Measurements from ENCODE around the gene PQBP1.

The PQBP1 gene

DNA sequence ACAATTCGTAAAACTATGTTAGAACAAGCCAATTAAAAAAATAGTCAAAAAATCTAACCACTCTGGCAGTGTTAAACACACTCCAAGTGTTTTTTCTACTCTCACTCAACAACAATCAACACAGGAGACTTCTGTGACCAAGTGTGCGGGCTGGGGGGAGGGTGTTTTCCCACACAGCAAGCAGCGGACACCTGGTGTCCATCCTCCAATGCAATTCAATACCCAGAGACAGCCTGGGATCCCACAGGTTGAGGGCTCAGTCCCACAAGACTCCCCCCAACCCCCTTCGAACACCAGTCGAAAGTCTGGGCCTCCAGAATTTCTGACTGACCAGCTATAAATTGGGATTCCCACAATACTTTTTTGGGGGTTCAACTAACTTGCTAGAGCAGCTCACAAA is 29.4 kb downstream of the PQBP1 start:
- no peak for DNase-seq

GRCh38 chrX:48927736-48928382 is 30.1 kb downstream of the PQBP1 start:
- no peak for DNase-seq

- DNase-seq, result no peak
Observed at GRCh38 chrX:48933757-48934156, 36.0 kb downstream of the PQBP1 start.

DNA sequence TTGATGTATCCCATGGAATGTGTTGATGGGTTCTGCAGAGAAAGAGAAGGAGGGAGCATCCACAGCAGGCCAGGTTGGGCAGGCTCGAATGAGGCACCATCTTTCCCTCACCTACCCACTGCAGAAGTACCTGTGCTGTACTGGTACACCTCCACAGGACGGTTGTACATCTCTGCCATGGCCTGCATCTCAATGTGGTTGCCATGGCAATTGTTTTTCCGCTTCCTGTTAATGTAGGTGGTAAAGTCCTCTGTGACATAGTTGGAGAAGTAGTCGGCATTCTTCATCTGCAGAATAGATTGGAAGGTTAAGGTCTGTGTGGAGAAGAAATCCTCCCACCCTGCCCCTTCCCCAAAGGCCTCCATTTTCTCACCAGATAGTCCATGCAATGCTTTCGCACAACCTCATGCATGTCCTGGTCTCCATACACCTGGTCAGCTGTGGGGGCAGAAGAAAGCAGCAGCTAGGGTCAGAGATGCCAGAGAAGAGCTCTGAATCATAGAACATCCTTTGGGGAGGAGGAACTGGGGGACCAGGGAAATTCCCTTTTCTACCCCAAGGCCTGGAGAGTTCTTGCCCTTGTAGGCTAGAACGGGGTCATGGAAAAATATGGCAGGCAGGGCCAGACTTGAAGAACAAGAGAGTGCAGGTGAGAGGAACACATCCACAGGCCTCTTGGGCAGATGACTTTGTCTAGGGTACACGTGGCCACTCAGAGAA is 37.0 kb downstream of the PQBP1 start:
- no peak for DNase-seq

- no peak for DNase-seq
Observed at GRCh38 chrX:48935301-48935670, 37.6 kb downstream of the PQBP1 start.

GRCh38 chrX:48936429-48937053 is 38.8 kb downstream of the PQBP1 start:
- DNase-seq, result no peak

GRCh38 chrX:48937054-48937907 is 39.6 kb downstream of the PQBP1 start:
- no peak for DNase-seq

DNA sequence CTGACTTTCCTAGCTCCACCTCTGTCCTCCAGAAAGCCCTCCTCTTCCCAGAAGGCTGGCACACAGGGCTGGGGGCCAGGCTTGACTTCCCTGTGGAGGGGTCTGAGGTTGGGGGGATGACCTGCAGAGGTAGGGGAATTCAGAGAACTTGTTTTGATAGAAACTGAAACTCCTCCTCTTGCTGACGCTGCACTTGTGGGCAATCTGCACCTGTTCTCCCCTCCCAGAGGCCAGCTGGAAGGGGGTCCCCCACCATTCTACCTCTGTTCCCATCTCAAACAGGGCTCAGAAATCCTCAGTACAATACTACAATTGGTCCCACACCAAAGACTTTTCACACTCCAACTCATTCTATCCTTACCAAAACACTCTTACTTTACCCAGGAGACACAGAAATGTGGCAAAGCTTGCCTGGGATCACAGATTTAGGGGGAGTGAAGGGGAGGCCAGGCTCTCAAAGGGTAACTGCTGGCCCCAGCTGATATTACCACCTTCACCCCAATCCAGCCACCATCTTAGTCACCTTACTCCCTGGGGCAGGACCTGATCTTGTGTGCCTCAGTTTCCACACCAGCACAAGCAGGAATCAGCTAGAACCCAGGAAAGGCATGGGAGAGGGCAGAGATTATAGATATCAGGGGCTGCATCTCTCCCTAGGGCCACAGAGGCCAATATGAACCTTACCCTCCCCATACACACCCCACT is 41.1 kb downstream of the PQBP1 start:
- DNase-seq, result no peak

- no peak for DNase-seq
Observed at GRCh38 chrX:48939524-48940228, 41.9 kb downstream of the PQBP1 start.

DNA sequence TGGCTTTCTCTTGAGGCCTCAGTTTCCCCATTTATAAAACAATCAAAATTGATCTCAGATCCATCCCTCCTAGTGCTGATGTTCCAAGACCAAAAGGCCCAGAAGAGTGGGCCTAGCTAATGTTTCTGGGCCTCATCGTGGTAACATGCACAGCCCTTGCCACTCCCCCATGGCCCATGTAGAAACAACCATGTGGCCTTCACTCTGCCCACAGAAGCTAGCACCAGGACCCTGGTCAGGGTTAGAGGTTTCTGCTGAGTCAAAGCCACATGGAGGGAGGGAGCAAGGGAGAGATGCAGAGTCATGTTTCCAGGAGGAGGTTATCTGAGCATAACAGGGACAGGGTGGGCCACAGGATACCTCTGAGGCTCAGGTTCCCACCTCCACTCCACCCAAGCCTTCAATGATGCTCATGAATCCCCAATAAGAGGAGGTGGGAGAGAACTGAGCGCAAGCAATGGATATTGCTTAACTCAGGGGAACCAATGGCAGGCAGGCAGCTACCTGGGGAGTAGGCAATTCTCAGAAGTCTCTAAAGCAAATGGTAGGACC is 42.8 kb downstream of the PQBP1 start:
- DNase-seq, result no peak

DNA sequence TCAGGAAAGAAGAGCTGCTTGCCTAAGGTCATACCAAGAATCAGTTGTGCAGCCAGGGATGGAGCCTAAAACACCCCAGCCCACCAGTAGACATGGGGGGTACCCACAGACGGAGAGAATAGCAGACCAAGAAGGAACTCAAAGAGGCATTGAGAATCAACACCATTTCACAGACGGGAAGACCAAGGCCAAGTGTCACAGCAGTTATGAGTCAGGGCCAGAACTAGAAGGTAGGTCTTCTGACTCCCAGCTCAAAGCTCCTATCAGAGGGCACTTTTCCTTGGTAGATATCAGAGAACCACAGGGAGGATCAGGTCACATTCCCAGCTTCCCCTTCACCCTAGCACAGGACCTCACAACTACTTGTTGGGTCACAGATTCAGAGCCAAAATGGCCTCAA is 45.2 kb downstream of the PQBP1 start:
- no peak for DNase-seq

- DNase-seq, result no peak
Observed at GRCh38 chrX:48945517-48946348, 48.0 kb downstream of the PQBP1 start.

DNA sequence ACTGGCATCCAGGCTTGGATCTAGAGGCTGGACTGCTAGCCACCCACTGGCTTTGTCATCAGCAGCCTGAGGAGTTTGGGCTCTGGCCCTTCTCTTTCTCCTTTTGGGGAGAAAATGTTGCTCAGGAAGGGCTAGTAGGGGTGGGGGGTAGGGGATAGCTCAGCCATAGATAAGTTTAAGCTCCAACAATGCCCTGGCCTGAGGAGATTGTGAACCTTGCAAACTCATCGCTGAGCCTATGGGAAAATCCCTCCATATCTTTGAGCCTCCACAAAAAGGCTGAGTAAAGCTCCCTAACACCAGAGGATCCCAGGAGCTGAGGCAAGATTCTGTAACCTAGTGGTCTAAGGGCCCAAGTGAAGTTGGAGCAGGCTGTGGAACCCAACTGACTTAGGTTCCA is 50.9 kb downstream of the PQBP1 start:
- no peak for DNase-seq

All from COR-L47 (cell line).